ENCODE measurements around the gene FBXL13. TPM values are rescaled to one million over a fixed set of nuclear protein-coding genes. Genes with fewer than 3 reads are reported as not detected.
"Not testable (repeated sequence)": the region's sequence is repeated elsewhere in the genome, so short reads cannot be mapped to it uniquely, and the experiment has no call there.

Gene FBXL13
- total RNA-seq, 1 experiment from 2014 or later = 0.43 TPM

DNA sequence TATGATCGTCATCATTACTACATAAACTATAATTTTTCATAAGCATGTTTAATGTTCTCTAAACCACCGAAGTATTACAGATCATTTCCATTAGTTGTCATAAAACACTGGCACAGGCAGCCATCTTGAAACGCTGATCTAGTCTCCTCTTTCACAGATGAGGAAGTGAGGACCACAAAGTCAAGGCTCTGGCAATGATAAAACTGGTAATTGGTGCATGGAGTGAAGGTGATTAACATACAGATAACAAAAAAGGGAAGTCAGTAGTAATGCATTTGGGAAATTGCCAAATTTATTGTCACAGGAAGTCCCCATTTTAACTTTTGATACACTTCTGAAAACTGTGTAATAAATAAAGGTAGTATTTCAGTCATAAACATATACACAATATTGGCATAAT lies 49.3 kb downstream of the FBXL13 start:
- Mint-ChIP-seq H3K4me3 (ENCODE audit: unreplicated experiment) (no peak overlapping the region), H3K27me3 (ENCODE audit: insufficient read depth, unreplicated experiment) (peaks cover 2% of the 10 kb centered on the region), H3K4me1 (ENCODE audit: low read depth, unreplicated experiment) (no peaks in the 10 kb centered on the region), H3K9me3 (ENCODE audit: unreplicated experiment) (peaks cover 12% of the 10 kb centered on the region), H3K27ac (ENCODE audit: unreplicated experiment) (no peak overlapping the region), H3K36me3 (ENCODE audit: insufficient read depth, unreplicated experiment) (no peaks in the 10 kb centered on the region)
- no peaks in the 10 kb centered on the region for H3K27me3 ChIP-seq (replicated peaks; ENCODE audit: control insufficient read depth, insufficient read depth, low read length)
- no peak for DNase-seq
- CTCF ChIA-PET = no interaction called here
- intact Hi-C loops (cut with micrococcal nuclease; ENCODE audit: unreplicated experiment) = no loop called here
- H3K4me3 ChIP-seq (ENCODE audit: low read depth, low read length) = no peak overlapping the region
- no peak for TF ChIP-seq CTCF (IDR thresholded peaks at IDR 0.05; ENCODE audit: insufficient read depth in 1 of 2, low read depth in 1 of 2, low read length in 1 of 2, severe bottlenecking in 1 of 2, unreplicated experiment in 1 of 2)
- no peaks in the 10 kb centered on the region for H3K36me3 ChIP-seq (ENCODE audit: control insufficient read depth, insufficient read depth, low read length)
- POLR2A ChIA-PET = no interaction called here
- no TSS peak for BruUV-seq (replicated peaks)
- no peaks in the 10 kb centered on the region for H3K4me1 ChIP-seq
- H3K9me3 ChIP-seq = peaks cover 4% of the 10 kb centered on the region; the same call in 1 of the 2 replicates

- H3K4me1 ChIP-seq; H3K36me3 ChIP-seq (ENCODE audit: control insufficient read depth, insufficient read depth, low read length); H3K27me3 ChIP-seq (replicated peaks; ENCODE audit: control insufficient read depth, insufficient read depth, low read length); intact Hi-C loops (cut with micrococcal nuclease; ENCODE audit: unreplicated experiment); H3K4me3 ChIP-seq (ENCODE audit: low read depth, low read length); BruUV-seq (replicated peaks); H3K4me1 Mint-ChIP-seq (ENCODE audit: low read depth, unreplicated experiment); CTCF ChIA-PET; H3K36me3 Mint-ChIP-seq (ENCODE audit: insufficient read depth, unreplicated experiment); H3K27me3 Mint-ChIP-seq (ENCODE audit: insufficient read depth, unreplicated experiment); H3K27ac Mint-ChIP-seq (ENCODE audit: unreplicated experiment); DNase-seq; H3K4me3 Mint-ChIP-seq (ENCODE audit: unreplicated experiment); POLR2A ChIA-PET; H3K9me3 ChIP-seq: not testable (repeated sequence)
- peaks cover 23% of the 10 kb centered on the region for H3K9me3 Mint-ChIP-seq (ENCODE audit: unreplicated experiment)
Observed at GRCh38 chr7:103023578-103023977, 51.0 kb downstream of the FBXL13 start.

GRCh38 chr7:103021490-103021889 lies 53.1 kb downstream of the FBXL13 start:
- peaks cover 32% of the 10 kb centered on the region for H3K9me3 Mint-ChIP-seq (ENCODE audit: unreplicated experiment)
- CTCF ChIA-PET; POLR2A ChIA-PET; H3K27ac Mint-ChIP-seq (ENCODE audit: unreplicated experiment); intact Hi-C loops (cut with micrococcal nuclease; ENCODE audit: unreplicated experiment); DNase-seq; H3K36me3 Mint-ChIP-seq (ENCODE audit: insufficient read depth, unreplicated experiment); BruUV-seq (replicated peaks); H3K4me1 Mint-ChIP-seq (ENCODE audit: low read depth, unreplicated experiment); H3K9me3 ChIP-seq; H3K27me3 Mint-ChIP-seq (ENCODE audit: insufficient read depth, unreplicated experiment); H3K4me1 ChIP-seq; H3K36me3 ChIP-seq (ENCODE audit: control insufficient read depth, insufficient read depth, low read length); H3K4me3 Mint-ChIP-seq (ENCODE audit: unreplicated experiment); H3K4me3 ChIP-seq (ENCODE audit: low read depth, low read length); H3K27me3 ChIP-seq (replicated peaks; ENCODE audit: control insufficient read depth, insufficient read depth, low read length): not testable (repeated sequence)

DNA sequence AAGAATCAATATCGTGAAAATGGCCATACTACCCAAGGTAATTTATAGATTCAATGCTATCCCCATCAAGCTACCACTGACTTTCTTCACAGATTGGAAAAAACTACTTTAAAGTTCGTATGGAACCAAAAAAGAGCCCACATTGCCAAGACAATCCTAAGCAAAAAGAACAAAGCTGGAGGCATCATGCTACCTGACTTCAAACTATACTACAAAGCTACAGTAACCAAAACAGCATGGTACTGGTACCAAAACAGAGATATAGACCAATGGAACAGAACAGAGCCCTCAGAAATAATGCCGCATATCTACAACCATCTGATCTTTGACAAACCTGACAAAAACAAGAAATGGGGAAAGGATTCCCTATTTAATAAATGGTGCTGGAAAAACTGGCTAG lies 53.7 kb downstream of the FBXL13 start:
- H3K27me3 ChIP-seq (replicated peaks; ENCODE audit: control insufficient read depth, insufficient read depth, low read length); intact Hi-C loops (cut with micrococcal nuclease; ENCODE audit: unreplicated experiment); H3K36me3 ChIP-seq (ENCODE audit: control insufficient read depth, insufficient read depth, low read length); H3K9me3 ChIP-seq; H3K27ac Mint-ChIP-seq (ENCODE audit: unreplicated experiment); CTCF ChIA-PET; H3K4me1 ChIP-seq; POLR2A ChIA-PET; H3K4me3 ChIP-seq (ENCODE audit: low read depth, low read length); H3K27me3 Mint-ChIP-seq (ENCODE audit: insufficient read depth, unreplicated experiment); H3K4me3 Mint-ChIP-seq (ENCODE audit: unreplicated experiment); DNase-seq; BruUV-seq (replicated peaks); H3K4me1 Mint-ChIP-seq (ENCODE audit: low read depth, unreplicated experiment); H3K36me3 Mint-ChIP-seq (ENCODE audit: insufficient read depth, unreplicated experiment): not testable (repeated sequence)
- peaks cover 32% of the 10 kb centered on the region for H3K9me3 Mint-ChIP-seq (ENCODE audit: unreplicated experiment)

DNA sequence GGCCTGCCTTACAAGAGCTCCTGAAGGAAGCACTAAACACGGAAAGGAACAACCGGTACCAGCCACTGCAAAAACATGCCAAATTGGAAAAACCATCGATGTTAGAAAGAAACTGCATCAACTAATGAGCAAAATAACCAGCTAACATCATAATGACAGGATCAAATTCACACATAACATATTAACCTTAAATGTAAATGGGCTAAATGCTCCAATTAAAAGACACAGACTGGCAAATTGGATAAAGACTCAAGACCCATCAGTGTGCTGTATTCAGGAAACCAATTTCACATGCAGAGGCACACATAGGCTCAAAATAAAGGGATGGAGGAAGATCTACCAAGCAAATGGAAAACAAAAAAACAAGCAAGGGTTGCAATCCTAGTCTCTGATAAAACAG lies 56.3 kb downstream of the FBXL13 start:
- H3K36me3 ChIP-seq (ENCODE audit: control insufficient read depth, insufficient read depth, low read length); DNase-seq; H3K27ac Mint-ChIP-seq (ENCODE audit: unreplicated experiment); H3K4me3 Mint-ChIP-seq (ENCODE audit: unreplicated experiment); H3K4me3 ChIP-seq (ENCODE audit: low read depth, low read length); H3K9me3 ChIP-seq; intact Hi-C loops (cut with micrococcal nuclease; ENCODE audit: unreplicated experiment); H3K4me1 ChIP-seq; H3K27me3 ChIP-seq (replicated peaks; ENCODE audit: control insufficient read depth, insufficient read depth, low read length); POLR2A ChIA-PET; H3K36me3 Mint-ChIP-seq (ENCODE audit: insufficient read depth, unreplicated experiment); H3K4me1 Mint-ChIP-seq (ENCODE audit: low read depth, unreplicated experiment); H3K27me3 Mint-ChIP-seq (ENCODE audit: insufficient read depth, unreplicated experiment); CTCF ChIA-PET; BruUV-seq (replicated peaks): not testable (repeated sequence)
- H3K9me3 Mint-ChIP-seq (ENCODE audit: unreplicated experiment) = peaks cover 31% of the 10 kb centered on the region

All from Caco-2 (cell line).